Parietal lobe (tissue), 2 donors: ENCODE data around the gene KLHL35. TPM values are rescaled to one million over a fixed set of nuclear protein-coding genes. Genes with fewer than 3 reads are reported as not detected.
A peak's percentile ranks its signal among the peaks of the same experiment; 100 is the strongest.

Source experiments
- small RNA-seq: library from RNA; depleted of rRNA; stranded (forward); fragments of <200 nt; gene quantifications from one replicate; pipeline ENCODE3, GENCODE V24; 2014; ENCODE audit warnings: low replicate concordance
- total RNA-seq: library from RNA; depleted of rRNA; stranded (reverse); fragments of >200 nt; gene quantifications from one replicate; pipeline ENCODE4 v1.2.3, GENCODE V29; 2014

KLHL35 gene, protein sequence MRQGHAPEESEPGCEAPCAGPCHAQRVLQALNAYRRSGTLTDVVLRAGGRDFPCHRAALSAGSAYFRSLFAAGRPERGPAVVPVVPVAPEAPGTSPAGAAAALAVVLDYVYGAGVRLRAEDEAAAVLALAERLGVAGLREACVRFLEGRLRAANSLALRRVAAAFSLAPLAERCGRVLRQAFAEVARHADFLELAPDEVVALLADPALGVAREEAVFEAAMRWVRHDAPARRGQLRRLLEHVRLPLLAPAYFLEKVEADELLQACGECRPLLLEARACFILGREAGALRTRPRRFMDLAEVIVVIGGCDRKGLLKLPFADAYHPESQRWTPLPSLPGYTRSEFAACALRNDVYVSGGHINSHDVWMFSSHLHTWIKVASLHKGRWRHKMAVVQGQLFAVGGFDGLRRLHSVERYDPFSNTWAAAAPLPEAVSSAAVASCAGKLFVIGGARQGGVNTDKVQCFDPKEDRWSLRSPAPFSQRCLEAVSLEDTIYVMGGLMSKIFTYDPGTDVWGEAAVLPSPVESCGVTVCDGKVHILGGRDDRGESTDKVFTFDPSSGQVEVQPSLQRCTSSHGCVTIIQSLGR
- total RNA-seq = 36.0 TPM

DNA sequence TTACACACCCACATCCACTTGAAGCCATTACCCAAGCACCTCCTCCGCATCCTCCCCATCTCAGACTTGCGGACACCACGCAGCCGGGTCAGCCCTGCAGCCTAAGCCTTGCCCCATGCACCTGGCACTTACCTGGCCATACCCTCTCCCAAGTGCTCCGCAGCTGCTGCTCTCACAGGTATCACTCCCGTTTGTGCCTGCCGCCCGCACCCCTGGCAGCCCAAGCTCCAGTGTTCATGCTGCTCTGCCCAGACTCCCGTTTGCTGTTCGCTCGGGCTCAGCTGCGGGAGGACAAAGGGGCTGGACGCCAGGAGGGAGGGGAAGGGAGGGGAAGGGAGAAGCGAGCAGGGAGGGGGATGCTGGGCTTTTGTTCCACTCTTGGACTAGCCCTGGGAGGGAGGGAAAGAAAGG is at the start of gene KLHL35:
Gene KLHL35, minus strand, starts transcription at position 293 of the 411 bp plus-strand sequence. CDS start 2,574 bp downstream, outside the sequence.

DNA sequence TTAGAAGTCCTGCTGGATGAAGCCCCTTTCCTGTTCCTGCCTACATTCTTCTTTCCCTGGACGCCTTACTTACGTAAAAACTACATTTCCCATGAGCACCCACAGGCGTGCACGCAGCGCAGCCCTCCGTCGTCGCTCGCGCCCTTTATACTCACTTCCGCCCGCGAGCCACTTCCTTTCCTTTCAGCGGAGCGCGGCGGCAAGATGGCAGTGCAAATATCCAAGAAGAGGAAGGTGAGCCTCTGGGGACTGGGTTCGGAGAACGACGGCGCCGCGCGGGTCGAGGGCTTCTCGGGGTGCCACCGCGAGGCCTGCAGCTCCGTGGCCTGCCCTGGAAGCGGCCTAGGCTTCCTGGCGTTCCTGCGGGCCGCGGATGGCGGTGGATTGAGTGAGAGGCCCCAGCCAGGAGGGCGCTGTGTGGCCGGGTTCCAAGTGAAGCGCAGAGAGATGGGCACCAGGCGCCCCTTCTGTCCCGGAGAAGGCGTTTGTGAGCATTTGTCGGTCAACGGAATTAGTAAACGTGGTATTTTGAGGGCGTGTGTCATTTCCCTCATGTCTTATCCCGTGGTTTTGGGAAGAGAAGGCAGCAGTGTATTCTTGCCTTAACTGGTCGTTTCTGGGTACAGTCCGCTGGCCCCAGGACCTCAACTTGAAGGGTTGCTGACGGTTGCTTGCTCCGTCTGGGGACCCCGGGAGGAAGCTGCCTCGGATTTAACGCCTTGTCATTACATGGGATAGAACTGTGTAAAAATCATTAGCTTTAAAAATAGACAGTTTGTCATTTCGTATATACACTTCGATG is 33.5 kb downstream of the KLHL35 start, which contains the start of gene RPS3:
Gene RPS3, plus strand, starts transcription at position 175 of the 802 bp plus-strand sequence. Its CDS starts 30 bp downstream, at position 205.

Small RNA genes within 50 kb of the gene (small RNA-seq; reads per million reads assigned to genes)
- gene SNORD15A (not detected), gene SNORD15B (126 reads per million, percentile 95 among the genes with 10 or more reads in this experiment)

Other genes starting within 250 kb of the KLHL35 start
- not detected for gene TPBGL, start 192.4 kb downstream of the KLHL35 start, total RNA-seq
- 70.4 TPM for gene ARRB1, start 81.5 kb downstream of the KLHL35 start, total RNA-seq
- gene RPS3, start 33.7 kb downstream of the KLHL35 start, total RNA-seq = 622 TPM
- 32.9 TPM for gene GDPD5, start 92.7 kb upstream of the KLHL35 start, total RNA-seq
- gene SERPINH1, start 129.1 kb upstream of the KLHL35 start, total RNA-seq = 22.5 TPM
- 137 TPM for gene MAP6, start 235.8 kb upstream of the KLHL35 start, total RNA-seq